HG02943 (cell line): ENCODE data around the gene GRM4.
"Not testable (repeated sequence)": the region's sequence is repeated elsewhere in the genome, so short reads cannot be mapped to it uniquely, and the experiment has no call there.

Experiments
- ATAC-seq: cut with Tn5 transposase; IDR thresholded peaks from one replicate; pipeline ENCODE4 v1.9.1; 2021; ENCODE audit warnings: mild to moderate bottlenecking, low read depth, moderate library complexity; ENCODE audit not compliant: unreplicated experiment

The GRM4 gene

DNA sequence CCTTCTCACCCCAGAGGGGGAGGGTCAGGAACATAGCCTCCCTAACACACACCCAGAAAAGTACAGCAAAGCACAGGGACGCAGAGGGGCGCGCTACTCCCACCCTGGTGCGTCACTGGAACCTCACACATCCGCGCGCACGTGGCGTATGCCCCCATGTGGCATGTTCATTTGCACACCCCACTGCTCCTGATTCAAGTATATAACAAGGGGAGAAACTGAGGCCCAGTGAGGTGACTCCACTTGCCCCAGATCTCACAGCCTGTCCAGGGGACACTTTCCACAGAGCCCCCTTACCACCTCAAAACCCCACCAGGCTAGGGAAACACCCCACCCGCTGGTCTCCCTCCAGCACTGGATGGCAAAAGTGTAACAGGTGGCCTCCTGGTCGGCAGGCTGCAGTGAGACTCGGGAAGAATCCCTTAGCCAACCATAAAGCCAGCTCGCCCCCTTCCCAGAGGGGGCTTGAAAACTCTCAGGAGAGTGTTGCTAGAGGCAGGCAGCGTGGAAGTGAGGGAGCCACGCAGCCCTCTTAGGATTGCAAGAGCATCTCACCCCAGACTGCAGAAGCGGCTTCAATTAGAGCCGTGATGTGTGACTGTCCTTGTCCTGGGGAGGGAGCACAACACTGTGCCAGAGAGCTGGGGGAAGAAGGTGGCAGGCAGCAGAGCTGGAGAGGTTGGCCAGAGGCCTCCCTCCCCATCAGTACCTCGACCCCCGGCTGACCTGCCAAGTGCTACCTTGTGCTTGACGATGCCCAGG lies at the start of gene GRM4:
Gene GRM4, minus strand, starts transcription at position 67 of the 762 bp plus-strand sequence. CDS start 12,591 bp downstream, outside the sequence.
- no peak for ATAC-seq

DNA sequence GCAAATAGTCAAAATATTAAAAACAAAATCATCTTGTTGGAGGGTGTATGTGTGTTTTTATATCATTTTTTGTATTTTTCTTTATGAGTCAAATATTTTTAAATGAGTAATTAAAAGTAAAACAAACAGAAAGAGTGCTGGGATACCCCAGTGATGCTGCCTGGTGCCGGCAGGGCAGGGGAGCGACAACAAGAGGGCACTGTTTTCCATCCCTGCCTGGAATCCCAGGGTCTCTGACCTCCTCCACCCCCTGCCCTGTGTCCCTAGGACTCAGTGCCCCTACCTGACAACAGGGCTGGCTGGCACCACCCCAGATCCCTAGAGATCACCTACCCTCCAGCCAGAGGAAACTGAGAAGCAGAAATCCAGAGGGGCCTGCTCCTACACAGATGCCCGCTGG lies 48.9 kb upstream of the GRM4 start:
- no peak for ATAC-seq

DNA sequence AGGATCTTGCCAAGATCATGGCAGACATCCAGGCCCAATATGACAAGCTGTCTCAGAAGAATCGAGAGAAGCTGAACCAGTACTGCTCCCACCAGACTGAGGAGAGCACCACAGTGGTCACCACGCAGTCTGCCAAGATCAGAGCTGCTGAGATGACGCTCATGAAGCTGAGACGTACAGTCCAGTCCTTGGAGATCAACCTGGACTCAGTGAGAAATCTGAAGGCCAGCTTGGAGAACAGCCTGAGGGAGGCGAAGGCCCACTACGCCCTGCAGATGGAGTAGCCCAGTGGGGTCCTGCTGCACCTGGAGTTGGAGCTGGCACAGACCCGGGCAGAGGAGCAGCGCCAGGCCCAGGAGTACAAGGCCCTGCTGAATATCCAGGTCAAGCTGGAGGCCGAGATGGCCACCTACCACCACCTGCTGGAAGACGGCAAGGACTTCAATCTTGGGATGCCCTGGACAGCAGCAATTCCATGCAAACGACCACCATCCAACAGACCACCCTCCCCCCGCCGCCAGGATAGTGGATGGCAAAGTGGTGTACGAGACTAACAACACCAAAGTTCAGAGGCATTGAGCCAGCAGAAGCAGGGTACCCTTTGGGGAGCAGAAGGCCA lies 44.7 kb upstream of the GRM4 start:
- ATAC-seq: no peak

DNA sequence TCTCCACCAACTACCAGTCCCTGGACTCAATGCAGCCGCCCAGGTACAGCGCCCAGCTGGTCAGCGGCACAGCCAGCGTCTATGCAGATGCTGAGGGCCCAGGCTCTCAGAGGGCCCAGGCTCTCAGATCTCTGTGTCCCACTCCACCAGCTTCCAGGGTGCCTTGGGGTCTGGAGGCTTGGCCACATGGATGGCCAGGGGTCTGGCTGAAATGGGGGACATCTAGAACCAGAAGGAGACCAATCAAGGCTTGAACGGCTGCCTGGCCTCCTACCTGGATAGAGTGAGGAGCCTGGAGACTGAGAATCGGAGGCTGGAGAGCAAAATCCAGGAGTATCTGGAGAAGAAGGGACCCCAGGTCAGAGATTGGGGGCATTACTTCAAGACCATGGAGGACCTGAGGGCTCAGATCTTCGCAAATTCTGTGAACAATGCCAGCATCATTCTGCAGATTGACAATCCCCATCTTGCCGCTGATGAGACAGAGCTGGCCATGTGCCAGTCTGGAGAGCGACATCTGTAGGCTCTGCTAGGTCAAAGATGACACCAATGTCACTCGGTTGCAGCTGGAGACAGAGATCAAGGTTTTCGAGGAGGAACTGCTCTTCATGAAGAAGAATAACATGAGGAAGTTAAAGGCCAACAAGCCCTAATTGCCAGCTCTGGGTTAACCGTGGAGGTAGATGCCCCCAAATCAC lies 44.1 kb upstream of the GRM4 start:
- no peak for ATAC-seq

- not testable (repeated sequence) for ATAC-seq
Observed at GRCh38 chr6:34184726-34185125, 38.8 kb upstream of the GRM4 start.

DNA sequence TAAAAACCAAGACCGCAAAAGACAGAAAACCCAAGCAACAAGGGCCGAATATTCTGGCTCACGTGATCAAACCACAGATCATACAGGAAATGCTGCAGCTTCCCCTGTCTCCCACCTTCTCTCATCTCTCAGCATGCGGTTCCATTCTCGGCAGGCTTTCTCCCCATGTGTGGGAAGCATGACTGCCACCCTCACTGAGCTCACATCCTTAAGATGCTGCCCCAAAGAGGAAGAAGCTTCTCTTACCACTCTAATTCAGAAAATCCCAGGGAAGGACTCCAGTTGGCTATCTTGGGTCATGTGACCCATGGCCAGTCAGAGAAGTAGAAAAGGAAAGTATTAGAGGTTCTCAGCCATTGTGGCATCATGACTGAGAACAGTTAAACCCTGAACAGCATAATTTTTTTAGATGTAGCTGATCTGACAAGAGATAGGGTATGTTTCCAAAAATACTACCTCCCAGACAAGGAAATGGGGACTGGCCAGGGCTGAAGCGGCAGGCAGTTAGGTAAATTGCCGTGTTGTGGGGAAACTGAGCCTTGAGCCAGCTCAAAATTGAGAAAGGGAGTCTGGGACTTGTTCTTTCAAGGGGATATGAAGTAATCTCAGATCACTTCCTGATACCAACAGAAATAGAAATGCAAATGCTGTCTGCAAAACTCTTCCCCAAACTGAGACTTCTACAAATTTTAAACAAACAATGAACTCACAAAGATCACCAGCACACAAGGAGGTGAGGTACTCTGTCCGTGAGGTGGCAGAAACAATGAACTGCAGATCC lies 37.1 kb upstream of the GRM4 start:
- ATAC-seq: no peak

- ATAC-seq: no peak
Observed at GRCh38 chr6:34181908-34182307, 36.0 kb upstream of the GRM4 start.

GRCh38 chr6:34179106-34179720 lies 33.3 kb upstream of the GRM4 start:
- no peak for ATAC-seq

GRCh38 chr6:34178357-34179105 lies 32.6 kb upstream of the GRM4 start:
- ATAC-seq: no peak

GRCh38 chr6:34177181-34177591 lies 31.3 kb upstream of the GRM4 start:
- no peak for ATAC-seq

- no peak for ATAC-seq
Observed at GRCh38 chr6:34176261-34177031, 30.6 kb upstream of the GRM4 start.

GRCh38 chr6:34174846-34175399 lies 29.0 kb upstream of the GRM4 start:
- no peak for ATAC-seq

GRCh38 chr6:34172961-34173775 lies 27.3 kb upstream of the GRM4 start:
- ATAC-seq: no peak

GRCh38 chr6:34170346-34170745 lies 24.5 kb upstream of the GRM4 start:
- ATAC-seq: no peak

DNA sequence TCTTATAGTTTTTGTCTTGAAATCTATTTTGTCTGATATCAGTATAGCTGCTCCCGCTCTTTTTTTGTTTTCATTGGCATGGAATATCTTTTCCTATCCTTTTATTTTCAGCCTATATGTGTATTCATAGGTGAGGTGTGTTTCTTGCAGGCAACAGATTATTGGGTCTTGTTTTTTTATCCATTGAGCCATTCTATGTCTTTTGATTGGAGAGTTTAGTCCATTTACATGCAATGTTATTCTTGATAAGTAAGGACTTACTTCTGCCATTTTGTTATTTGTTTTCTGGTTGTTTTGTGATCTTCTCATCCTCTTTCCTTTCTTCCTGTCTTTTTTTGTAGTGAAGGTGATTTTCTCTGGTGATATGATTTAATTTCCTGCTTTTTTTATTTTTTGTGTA lies 24.0 kb upstream of the GRM4 start:
- no peak for ATAC-seq

- ATAC-seq: no peak
Observed at GRCh38 chr6:34161857-34162515, 16.1 kb upstream of the GRM4 start.

DNA sequence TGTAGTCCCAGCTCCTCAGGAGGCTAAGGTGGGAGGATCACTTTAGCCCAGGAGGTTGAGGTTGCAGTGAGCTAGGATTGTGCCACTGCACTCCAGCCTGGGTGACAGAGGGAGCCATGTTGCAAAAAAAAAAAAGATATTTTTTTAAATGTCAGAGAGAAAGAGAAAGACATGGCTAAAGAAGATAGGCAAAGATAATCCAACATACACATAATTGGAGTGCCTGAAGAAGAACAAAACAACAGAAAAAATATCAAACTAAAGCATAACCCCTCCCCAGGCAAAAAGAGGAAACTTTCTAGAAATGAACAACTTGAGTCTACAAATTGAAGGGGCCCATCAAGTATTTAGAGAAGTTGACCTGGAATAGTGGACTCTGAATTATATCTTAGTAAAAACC lies 14.0 kb upstream of the GRM4 start:
- no peak for ATAC-seq
